H1 (cell line): ENCODE results near the gene ZNF555. TPM values are rescaled to one million over a fixed set of nuclear protein-coding genes. Genes with fewer than 3 reads are reported as not detected.

Experiments
- CTCF ChIA-PET: fragments of 300-600 bp; sonication (Branson Sonifier 250); formaldehyde crosslinking; loops from one replicate; lab custom pipeline; 2021; ENCODE audit not compliant: partially characterized antibody; lab: Charles Lee
- POLR2A ChIA-PET: fragments of 300-600 bp; sonication (Branson Sonifier 250); formaldehyde crosslinking; loops from one replicate; lab custom pipeline; 2021; ENCODE audit warnings: inconsistent platforms; ENCODE audit not compliant: partially characterized antibody; lab: Charles Lee
- DNase-seq, 2 experiments: peaks; one replicate each; pipeline versions ENCODE4 v3.0.0 to v3.0.0-alpha.2; 2010 to 2022; ENCODE audit warnings: low spot score in 2 of 2, low read depth in 1 of 2, mixed read lengths in 1 of 2
- FAIRE-seq: peaks from 2 replicates; lab custom pipeline; 2011; peaks lifted over from hg19 to GRCh38; lab: Jason Lieb, UNC
- H2AFZ ChIP-seq: 2 replicates; pipeline ENCODE4 v1.8.1; 2012; ENCODE audit warnings: low read length, inconsistent platforms
- H2AK5ac ChIP-seq: 2 replicates; pipeline ENCODE4 v1.6.1; 2013; ENCODE audit warnings: low read depth, low read length
- H2BK120ac ChIP-seq: replicated peaks from 2 replicates; pipeline ENCODE3; 2013; ENCODE audit warnings: low read depth, low read length, inconsistent platforms
- H2BK12ac ChIP-seq: 2 replicates; pipeline ENCODE4 v1.6.1; 2013; ENCODE audit warnings: low read depth, low read length
- H2BK15ac ChIP-seq: 2 replicates; pipeline ENCODE4 v1.6.1; 2013; ENCODE audit warnings: low read length
- H2BK20ac ChIP-seq: 2 replicates; pipeline ENCODE4 v1.6.1; 2013; ENCODE audit warnings: low read length
- H2BK5ac ChIP-seq: 2 replicates; pipeline ENCODE4 v1.6.1; 2013; ENCODE audit warnings: low read depth, low read length
- H3K14ac ChIP-seq: 2 replicates; pipeline ENCODE4 v1.6.1; 2013; ENCODE audit warnings: inconsistent platforms; ENCODE audit not compliant: insufficient read length
- H3K18ac ChIP-seq: 2 replicates; pipeline ENCODE4 v1.6.1; 2013; ENCODE audit warnings: low read length; ENCODE audit errors: extremely low read depth
- H3K23ac ChIP-seq: 2 replicates; pipeline ENCODE4 v1.6.1; 2013; ENCODE audit warnings: inconsistent platforms; ENCODE audit not compliant: insufficient read length
- H3K23me2 ChIP-seq: 2 replicates; pipeline ENCODE4 v1.6.1; 2013; ENCODE audit warnings: low read depth, low read length
- H3K27ac ChIP-seq: 2 replicates; pipeline ENCODE4 v1.6.1; 2011; ENCODE audit warnings: low read depth, low read length, inconsistent platforms
- H3K27me3 ChIP-seq, 4 experiments: replicated peaks in 1 of 4; 1 replicate in 1 of 4; 2 replicates in 3 of 4; pipeline versions ENCODE4 v1.6.1 to v1.8.1; 2011 to 2013; ENCODE audit warnings: low read length in 3 of 4, mild to moderate bottlenecking in 3 of 4, inconsistent platforms in 2 of 4, mixed read lengths in 2 of 4, moderate library complexity in 1 of 4; ENCODE audit not compliant: control insufficient read depth in 3 of 4, insufficient read depth in 3 of 4; ENCODE audit errors: extremely low read depth in 1 of 4
- H3K36me3 ChIP-seq, 4 experiments: 2 replicates each; pipeline versions ENCODE4 v1.6.1 to v1.8.1; 2011 to 2013; ENCODE audit warnings: mild to moderate bottlenecking in 4 of 4, low read length in 3 of 4, moderate library complexity in 2 of 4, control low read depth in 1 of 4, inconsistent platforms in 1 of 4; ENCODE audit not compliant: insufficient read depth in 4 of 4, control insufficient read depth in 2 of 4
- H3K4ac ChIP-seq: replicated peaks from 2 replicates; pipeline ENCODE3; 2013; ENCODE audit warnings: low read length, low read depth, mixed read lengths, inconsistent platforms; ENCODE audit not compliant: insufficient read length
- H3K4me1 ChIP-seq, 4 experiments: replicated peaks in 1 of 4; 1 replicate in 1 of 4; 2 replicates in 3 of 4; pipeline versions ENCODE4 v1.6.1 to v1.8.1; 2011 to 2013; ENCODE audit warnings: low read length in 3 of 4, inconsistent platforms in 2 of 4, mixed read lengths in 1 of 4; ENCODE audit not compliant: insufficient read depth in 4 of 4, control insufficient read depth in 3 of 4
- H3K4me2 ChIP-seq, 2 experiments: 2 replicates each; pipeline versions ENCODE4 v1.6.1 to v1.8.1; 2011 to 2013; ENCODE audit warnings: low read depth in 2 of 2, low read length in 2 of 2, control low read depth in 1 of 2, inconsistent platforms in 1 of 2, mild to moderate bottlenecking in 1 of 2; ENCODE audit not compliant: insufficient read depth in 1 of 2
- H3K4me3 ChIP-seq, 4 experiments: fragments of 200-600, 300-600 bp in 1 of 4; sonication (generic), shearing (Covaris generic), sonication (Bioruptor Twin) in 1 of 4; 2 replicates each; pipeline versions ENCODE4 v1.5.1 to v1.8.1; 2011 to 2016; ENCODE audit warnings: low read length in 4 of 4, low read depth in 3 of 4, control low read depth in 2 of 4, inconsistent platforms in 2 of 4, mild to moderate bottlenecking in 2 of 4, mixed read lengths in 1 of 4, moderate library complexity in 1 of 4; ENCODE audit not compliant: insufficient read depth in 2 of 4; ENCODE audit errors: extremely low read depth in 1 of 4
- H3K56ac ChIP-seq: replicated peaks from 2 replicates; pipeline ENCODE3; 2013; ENCODE audit warnings: low read depth, mild to moderate bottlenecking, mixed read lengths, low read length, inconsistent platforms; ENCODE audit not compliant: insufficient read length
- H3K79me1 ChIP-seq: 2 replicates; pipeline ENCODE4 v1.6.1; 2013; ENCODE audit warnings: low read depth, low read length, control low read depth
- H3K79me2 ChIP-seq, 2 experiments: 2 replicates each; pipeline versions ENCODE4 v1.6.1 to v1.8.1; 2012 to 2013; ENCODE audit warnings: low read length in 2 of 2, mild to moderate bottlenecking in 2 of 2, inconsistent platforms in 1 of 2; ENCODE audit not compliant: insufficient read depth in 2 of 2, control insufficient read depth in 1 of 2
- H3K9ac ChIP-seq, 4 experiments: replicated peaks in 1 of 4; 1 replicate in 1 of 4; 2 replicates in 3 of 4; pipeline versions ENCODE4 v1.6.1 to v1.8.1; 2011 to 2013; ENCODE audit warnings: low read depth in 3 of 4, low read length in 3 of 4, control low read depth in 2 of 4, mild to moderate bottlenecking in 2 of 4, moderate library complexity in 2 of 4, inconsistent platforms in 1 of 4; ENCODE audit errors: extremely low read depth in 1 of 4
- H3K9me3 ChIP-seq, 2 experiments: 2 replicates each; pipeline versions ENCODE4 v1.6.1 to v1.8.1; 2012 to 2013; ENCODE audit warnings: mild to moderate bottlenecking in 2 of 2, moderate library complexity in 2 of 2, control low read depth in 1 of 2, inconsistent platforms in 1 of 2, low read depth in 1 of 2, low read length in 1 of 2, mixed read lengths in 1 of 2; ENCODE audit not compliant: insufficient read depth in 2 of 2
- H4K20me1 ChIP-seq, 2 experiments: replicated peaks in 1 of 2; 2 replicates each; pipeline versions ENCODE3 to v1.8.1; 2011 to 2013; ENCODE audit warnings: inconsistent platforms in 2 of 2, low read length in 2 of 2, mild to moderate bottlenecking in 1 of 2; ENCODE audit not compliant: insufficient read depth in 2 of 2, control insufficient read depth in 1 of 2
- H4K5ac ChIP-seq: 2 replicates; pipeline ENCODE4 v1.6.1; 2013; ENCODE audit warnings: low read length, low read depth, mixed read lengths, inconsistent platforms; ENCODE audit not compliant: insufficient read length
- H4K8ac ChIP-seq: 2 replicates; pipeline ENCODE4 v1.8.0; 2013; ENCODE audit warnings: mild to moderate bottlenecking, moderate library complexity, low read length, inconsistent platforms; ENCODE audit not compliant: insufficient read depth; ENCODE audit errors: extremely low read depth
- H4K91ac ChIP-seq: replicated peaks from 2 replicates; pipeline ENCODE3; 2013; ENCODE audit warnings: low read length, mixed read lengths, inconsistent platforms; ENCODE audit not compliant: insufficient read length
- ASH2L ChIP-seq: fragments of 200-600, 300-600 bp; sonication (generic); IDR thresholded peaks from one replicate; pipeline ENCODE4 v1.7.1; 2017; ENCODE audit warnings: low read length
- CBX8 ChIP-seq: fragments of 300-800, 300-1000 bp; sonication (generic); IDR thresholded peaks from 2 replicates; pipeline ENCODE4 v1.7.1; 2016; ENCODE audit warnings: low read depth, low read length, borderline replicate concordance
- FOSL1 ChIP-seq: IDR thresholded peaks from 2 replicates; pipeline ENCODE4 v1.6.1; 2011; ENCODE audit warnings: mild to moderate bottlenecking, low read depth, low read length, moderate library complexity; ENCODE audit not compliant: insufficient read depth
- KDM5A ChIP-seq: fragments of 200-600 bp; IDR thresholded peaks from 2 replicates; pipeline ENCODE4 v1.7.1; 2012; ENCODE audit warnings: mild to moderate bottlenecking, low read length, inconsistent platforms, mixed read lengths
- MAFK ChIP-seq: IDR thresholded peaks from 2 replicates; pipeline ENCODE4 v1.6.1; 2012; ENCODE audit warnings: low read depth, mild to moderate bottlenecking, improper control_type of control experiment, low read length
- RBBP5 ChIP-seq: IDR thresholded peaks from 2 replicates; pipeline ENCODE4 v1.7.1; 2012; ENCODE audit warnings: low read depth, mild to moderate bottlenecking, inconsistent platforms, low read length, moderate library complexity, borderline replicate concordance
- SP4 ChIP-seq: IDR thresholded peaks from 2 replicates; pipeline ENCODE4 v1.6.1; 2012; ENCODE audit warnings: low read length, inconsistent platforms
- SUZ12 ChIP-seq: fragments of 200-600 bp; sonication (generic); IDR thresholded peaks from 2 replicates; pipeline ENCODE4 v1.6.1; 2012; ENCODE audit warnings: mild to moderate bottlenecking, inconsistent platforms, low read length, moderate library complexity, mixed read lengths
- WGBS, 2 experiments: shearing (Covaris generic) in 1 of 2; methylation state at CpG; one replicate each; pipeline versions ENCODE4 v1.1.6 to v1.1.7; 2013 to 2015; ENCODE audit warnings: low lambda C conversion rate in 2 of 2, mixed read lengths in 2 of 2, inconsistent platforms in 1 of 2, low coverage in 1 of 2, missing lambda C conversion rate in 1 of 2; ENCODE audit not compliant: insufficient replicate concordance in 2 of 2, insufficient coverage in 1 of 2, insufficient read length in 1 of 2; ENCODE audit errors: extremely low coverage in 1 of 2, missing lambda C conversion rate in 1 of 2; 5-methylcytosine and 5-hydroxymethylcytosine counted together
- polyA plus RNA-seq, 7 experiments: library from polyadenylated mRNA; depleted of rRNA in 3 of 7; stranded (reverse) in 5 of 7; unstranded in 2 of 7; fragments of >200 nt in 5 of 7; fragments of 200-250 nt in 2 of 7; gene quantifications; 1 replicate in 5 of 7; 2 replicates in 1 of 7; 4 replicates in 1 of 7; pipeline versions ENCODE4 v1.2.1 to v1.2.3, GENCODE V29; 2011 to 2013; ENCODE audit warnings: missing spikeins in 2 of 7, mixed read lengths in 2 of 7
- total RNA-seq: library from RNA; stranded (reverse); fragmentation: NEBNext Ultra II Directional; extraction: Animal tissue kit (Norgen Biotek cat#: 25700); gene quantifications from 2 replicates; pipeline ENCODE4 v1.2.1, GENCODE V29; 2021
- TF ChIP-seq, protein P1 (sequence below): IDR thresholded peaks from 2 replicates; pipeline ENCODE4 v1.6.1; 2012; ENCODE audit warnings: low read length, inconsistent platforms
- TF ChIP-seq, protein P2 (sequence below): IDR thresholded peaks from 2 replicates; pipeline ENCODE4 v1.6.1; 2011; ENCODE audit warnings: low read depth, mild to moderate bottlenecking, low read length; ENCODE audit not compliant: insufficient read depth

Gene ZNF555
- total and polyA plus RNA-seq, 2 of the 8 experiments (the other 6 are each of a cell fraction or from before 2014, with no cell fraction given) = 1.6 to 5.7 TPM

DNA sequence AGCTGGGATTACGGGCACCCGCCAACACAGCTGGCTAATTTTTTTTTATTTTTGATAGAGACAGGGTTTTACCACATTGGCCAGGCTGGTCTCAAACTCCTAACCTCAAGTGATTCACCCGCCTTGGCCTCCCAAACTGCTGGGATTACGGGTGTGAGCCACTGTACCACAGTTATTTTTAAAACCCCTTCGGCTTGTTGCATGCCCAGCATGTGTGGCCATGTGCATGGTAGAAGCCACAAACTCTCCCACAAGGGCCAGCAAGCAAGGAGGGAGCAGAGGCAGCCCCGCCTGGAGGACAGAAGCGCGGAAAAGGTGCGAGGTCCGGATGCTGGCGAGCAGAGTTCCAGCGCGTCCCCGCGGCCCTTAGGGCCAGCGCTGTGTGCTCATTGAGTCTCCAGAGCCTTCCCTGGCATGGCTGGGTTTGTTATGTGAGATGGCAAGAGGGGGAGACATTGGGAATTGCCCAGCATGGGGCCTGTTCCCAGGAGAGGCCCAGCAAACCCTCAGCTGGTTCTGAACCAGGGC, 43.1 kb upstream of the ZNF555 start:
- no peak overlapping the region for H3K4ac ChIP-seq
- peaks cover 22 to 68% (median 57%) of the 10 kb centered on the region in 4 experiments for H3K36me3 ChIP-seq
- no peak overlapping the region for H4K91ac ChIP-seq
- H2BK12ac ChIP-seq = no peak overlapping the region
- no peak overlapping the region for H2BK20ac ChIP-seq
- no peak overlapping the region for H2BK5ac ChIP-seq
- H4K20me1 ChIP-seq = peaks cover 8 to 31% of the 10 kb centered on the region in 2 experiments
- H3K4me2 ChIP-seq = no peak overlapping the region
- H3K23me2 ChIP-seq = peaks cover 7% of the 10 kb centered on the region; the same call in 1 of the 2 replicates
- H3K9me3 ChIP-seq = no peaks in the 10 kb centered on the region
- H2AFZ ChIP-seq = no peak overlapping the region
- no peak for TF ChIP-seq RBBP5
- TF ChIP-seq ASH2L = no peak
- no peak for TF ChIP-seq CBX8
- no peak for TF ChIP-seq SUZ12
- no peak for TF ChIP-seq FOSL1
- TF ChIP-seq, protein P1, sequence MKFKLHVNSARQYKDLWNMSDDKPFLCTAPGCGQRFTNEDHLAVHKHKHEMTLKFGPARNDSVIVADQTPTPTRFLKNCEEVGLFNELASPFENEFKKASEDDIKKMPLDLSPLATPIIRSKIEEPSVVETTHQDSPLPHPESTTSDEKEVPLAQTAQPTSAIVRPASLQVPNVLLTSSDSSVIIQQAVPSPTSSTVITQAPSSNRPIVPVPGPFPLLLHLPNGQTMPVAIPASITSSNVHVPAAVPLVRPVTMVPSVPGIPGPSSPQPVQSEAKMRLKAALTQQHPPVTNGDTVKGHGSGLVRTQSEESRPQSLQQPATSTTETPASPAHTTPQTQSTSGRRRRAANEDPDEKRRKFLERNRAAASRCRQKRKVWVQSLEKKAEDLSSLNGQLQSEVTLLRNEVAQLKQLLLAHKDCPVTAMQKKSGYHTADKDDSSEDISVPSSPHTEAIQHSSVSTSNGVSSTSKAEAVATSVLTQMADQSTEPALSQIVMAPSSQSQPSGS = no peak
- TF ChIP-seq KDM5A = no peak
- TF ChIP-seq, protein P2, sequence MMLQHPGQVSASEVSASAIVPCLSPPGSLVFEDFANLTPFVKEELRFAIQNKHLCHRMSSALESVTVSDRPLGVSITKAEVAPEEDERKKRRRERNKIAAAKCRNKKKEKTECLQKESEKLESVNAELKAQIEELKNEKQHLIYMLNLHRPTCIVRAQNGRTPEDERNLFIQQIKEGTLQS = no peak
- no peak for TF ChIP-seq SP4
- TF ChIP-seq MAFK = no peak
- TF ChIP-seq, all 59 proteins: peak for 0
- Histone ChIP-seq H4K8ac (no peak overlapping the region), H3K56ac (no peak overlapping the region), H3K79me2 (no peaks in the 10 kb centered on the region), H3K79me1 (peaks cover 11% of the 10 kb centered on the region), H4K5ac (no peak overlapping the region), H2AK5ac (no peak overlapping the region), H3K14ac (no peak overlapping the region), H2BK120ac (no peak overlapping the region), H3K27me3 (no peaks in the 10 kb centered on the region; a peak in 1 of 7 replicates), H2BK15ac (no peak overlapping the region), H3K23ac (no peak overlapping the region), H3K9ac (no peak overlapping the region), H3K4me3 (no peak overlapping the region), H3K18ac (no peak overlapping the region), H3K4me1 (no peaks in the 10 kb centered on the region; a peak in 2 of 7 replicates), H3K27ac (no peak overlapping the region)
- no peak for DNase-seq
- no peak for FAIRE-seq
- 96% methylated on average over 16 of the region's 16 CpGs; no CpG with 5 or more reads in 1 of the 2 experiments for WGBS, 2 experiments
- ChIA-PET POLR2A (interaction anchor here (0.8 to 1.4 kb wide), 2 partner anchors 12 to 15 kb away, joined by 3 to 6 read pairs; partner anchors contain the start of gene SGTA), CTCF (interaction anchor here (0.6 to 1.1 kb wide), 2 partner anchors 12 to 22 kb away, joined by 3 read pairs; partner anchors contain the start of gene ZNF554)
